HG03457 (cell line): ENCODE measurements around the gene UROC1.

Source experiments
- ATAC-seq: cut with Tn5 transposase; IDR thresholded peaks from one replicate; pipeline ENCODE4 v1.9.1; 2021; ENCODE audit warnings: moderate number of reproducible peaks; ENCODE audit not compliant: unreplicated experiment

Gene UROC1

GRCh38 chr3:126497956-126498355 lies 19.6 kb downstream of the UROC1 start:
- ATAC-seq, result no peak

GRCh38 chr3:126496894-126497850 lies 20.4 kb downstream of the UROC1 start:
- no peak for ATAC-seq

DNA sequence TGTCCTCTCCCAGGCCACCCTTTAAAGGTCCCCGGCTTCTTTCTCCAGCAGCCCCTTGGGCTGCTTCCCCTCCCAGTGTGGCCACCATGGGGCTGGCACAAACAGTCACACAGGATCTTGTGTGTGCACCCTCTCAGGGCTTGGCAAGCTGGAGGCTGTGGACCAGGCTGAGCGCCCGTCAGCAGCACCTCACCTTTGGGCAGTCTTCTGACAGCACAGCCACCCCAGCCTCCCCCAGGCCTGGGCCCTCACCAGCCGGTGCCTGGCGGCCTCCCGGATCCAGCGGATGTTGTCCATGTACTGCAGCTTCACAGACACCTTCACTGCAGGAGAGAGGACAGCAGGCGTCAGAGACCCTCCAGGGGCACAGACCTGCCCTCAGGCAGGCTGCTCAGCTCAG lies 21.8 kb downstream of the UROC1 start:
- ATAC-seq, result no peak

GRCh38 chr3:126494970-126495230 lies 22.7 kb downstream of the UROC1 start:
- ATAC-seq, result no peak

DNA sequence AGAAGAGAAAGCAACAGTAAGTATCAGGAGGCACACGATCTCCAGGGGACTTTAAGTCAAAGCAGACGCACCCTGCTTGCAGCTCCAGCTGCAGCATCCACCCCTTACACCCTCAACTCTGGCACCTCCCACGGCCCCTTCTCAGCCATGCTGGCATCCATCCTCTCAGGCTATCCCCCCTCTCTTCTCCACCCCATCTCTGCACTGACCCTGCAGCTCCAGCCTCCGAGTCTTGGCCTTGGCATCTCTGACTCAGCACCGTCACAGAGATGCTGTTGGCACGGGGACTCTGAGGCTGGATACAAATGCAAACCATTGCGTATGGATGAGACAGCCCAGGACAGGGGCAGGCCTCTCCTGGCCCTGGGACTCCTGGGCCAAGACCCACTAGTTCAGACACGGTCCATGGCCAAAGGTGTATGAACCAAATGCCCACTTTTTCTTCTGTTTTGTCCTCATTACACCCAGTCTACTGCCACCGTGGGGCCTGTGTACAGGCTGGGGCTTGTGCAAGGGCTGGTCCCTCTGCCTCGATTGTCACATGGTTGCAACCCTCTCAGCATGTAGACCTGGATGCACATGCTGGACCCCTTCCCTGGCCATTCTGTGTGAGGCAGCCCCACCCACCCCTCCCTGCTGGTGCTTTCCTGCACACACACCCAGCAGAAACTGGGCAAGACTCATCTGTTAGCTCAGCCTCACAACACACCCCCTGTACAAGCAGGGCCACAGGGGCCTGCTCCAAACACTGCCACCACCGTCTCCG lies 23.2 kb downstream of the UROC1 start:
- ATAC-seq, result no peak

- ATAC-seq, result no peak
Measured at GRCh38 chr3:126493739-126494138, 23.8 kb downstream of the UROC1 start.

GRCh38 chr3:126493051-126493450 lies 24.5 kb downstream of the UROC1 start:
- ATAC-seq, result no peak

- no peak for ATAC-seq
Measured at GRCh38 chr3:126491221-126492013, 26.2 kb downstream of the UROC1 start.

DNA sequence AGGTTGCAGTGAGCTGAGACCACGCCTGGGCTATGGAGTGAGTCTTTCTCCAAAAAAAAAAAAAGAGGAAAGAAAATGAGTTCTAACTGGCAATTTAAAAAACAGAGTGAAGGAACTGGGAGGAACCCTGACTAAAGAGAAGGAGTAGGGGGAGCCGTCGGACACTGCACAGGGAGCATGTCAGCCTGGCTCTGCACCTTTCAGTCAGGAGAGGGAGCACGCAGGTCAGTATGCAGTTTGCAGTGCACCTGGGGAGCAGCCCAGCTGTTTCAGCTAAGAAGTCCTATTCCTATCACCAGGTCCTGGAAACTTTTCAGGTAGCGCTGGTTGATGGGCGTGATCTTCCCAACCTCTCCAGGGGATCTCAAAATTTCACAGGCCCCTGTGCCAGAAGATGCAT lies 27.0 kb downstream of the UROC1 start:
- no peak for ATAC-seq

DNA sequence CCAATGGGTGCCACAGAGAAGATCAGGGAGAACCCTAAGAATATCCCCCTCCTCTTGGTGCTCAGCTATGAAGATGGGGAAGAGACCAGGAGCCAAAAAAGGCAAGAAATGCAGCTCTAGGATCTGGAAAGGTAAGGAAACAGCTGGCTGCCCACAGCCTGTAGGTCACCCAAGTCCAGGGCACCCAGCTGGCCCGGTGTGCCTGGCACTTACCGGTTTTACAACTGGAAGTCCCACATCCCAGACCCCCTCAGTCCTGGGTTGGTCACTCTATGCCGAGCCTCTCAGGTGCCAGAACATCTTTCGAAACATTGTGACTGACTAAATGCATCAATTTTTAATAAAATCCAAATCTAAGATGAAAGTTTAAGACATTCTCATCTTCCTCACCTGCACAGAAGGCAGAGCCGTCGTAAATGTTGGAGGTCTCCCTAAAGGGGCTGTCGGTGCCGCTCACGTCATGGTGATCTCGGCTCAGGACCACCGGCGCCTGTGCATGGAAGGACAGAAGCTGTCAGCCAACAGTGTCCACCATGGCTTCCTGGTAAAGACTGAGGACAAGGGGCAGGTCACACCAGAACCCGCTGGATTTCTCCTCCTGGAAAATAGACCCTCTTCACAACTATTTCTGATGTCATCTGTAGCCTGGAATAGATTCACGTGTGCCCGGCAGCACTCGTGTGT lies 28.5 kb downstream of the UROC1 start:
- no peak for ATAC-seq

DNA sequence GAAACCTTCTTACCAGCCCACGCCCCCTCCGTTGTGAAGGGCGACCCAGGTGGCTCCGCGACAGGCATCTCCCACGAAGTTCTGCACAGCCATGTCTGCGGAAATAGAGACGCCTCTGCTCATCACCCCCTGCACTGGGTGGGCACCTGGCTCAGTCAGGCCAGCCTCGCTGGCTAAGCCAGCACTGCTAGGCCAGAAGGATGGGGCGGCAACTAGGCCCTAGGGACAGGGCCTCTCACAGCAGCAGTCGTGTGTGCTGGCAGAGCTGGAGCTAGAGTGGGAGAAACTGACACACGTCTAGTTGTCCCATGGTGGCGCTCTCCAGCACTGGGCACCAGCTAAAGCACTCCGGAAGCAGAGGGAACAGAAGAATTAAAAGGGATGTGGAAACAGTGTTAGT lies 29.4 kb downstream of the UROC1 start:
- no peak for ATAC-seq

DNA sequence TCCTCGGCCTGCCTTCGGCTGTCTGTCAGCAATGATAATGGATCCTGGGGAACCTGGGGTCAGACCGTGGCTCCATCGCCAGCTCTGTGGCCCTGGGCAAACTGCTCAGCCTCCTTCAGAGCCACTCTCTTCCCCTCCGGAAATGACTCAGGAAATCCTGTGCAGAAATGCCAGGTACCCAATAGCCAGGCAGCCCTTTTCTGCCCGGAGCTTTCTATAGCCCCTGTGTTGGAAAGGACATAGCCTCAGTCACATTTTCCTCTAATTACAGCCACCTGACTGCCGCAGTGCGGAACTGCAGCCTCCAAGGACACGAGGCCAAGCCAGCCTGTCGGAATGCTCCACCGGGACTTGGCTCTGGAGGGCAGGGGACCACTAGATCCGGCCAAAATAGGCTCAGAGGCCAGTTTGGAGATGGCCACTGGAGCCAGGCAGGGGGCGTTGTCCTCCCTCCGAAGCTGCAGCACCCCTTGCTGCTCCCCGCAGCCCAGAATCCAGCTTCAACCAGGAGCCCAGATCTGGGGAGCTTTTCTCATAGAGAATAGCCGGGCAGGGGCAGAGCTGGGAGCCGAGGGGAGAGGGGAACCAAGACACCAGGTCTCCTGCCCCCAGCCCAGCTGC lies 30.3 kb downstream of the UROC1 start:
- ATAC-seq, result no peak

GRCh38 chr3:126486360-126486847 lies 31.2 kb downstream of the UROC1 start:
- ATAC-seq, result no peak

DNA sequence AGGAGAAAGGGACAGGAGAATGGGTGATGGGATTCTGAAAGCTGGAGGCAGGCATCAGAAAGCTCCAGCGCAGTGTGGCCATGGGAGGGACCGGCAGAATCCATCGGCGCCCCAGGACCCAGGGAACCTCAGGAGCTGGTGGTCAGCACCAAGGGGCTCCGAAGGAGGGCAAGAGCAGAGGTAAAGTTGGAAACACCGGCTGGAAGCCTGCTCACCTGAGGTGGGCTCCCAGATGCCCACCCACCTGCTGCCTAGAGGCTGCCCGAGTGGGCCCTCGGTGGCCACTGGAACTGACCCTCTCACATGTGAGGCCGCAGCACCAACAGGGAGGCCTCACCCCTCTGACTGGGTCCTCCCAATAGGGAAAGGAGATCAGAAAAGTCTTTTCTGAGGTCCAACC lies 31.6 kb downstream of the UROC1 start:
- ATAC-seq, result no peak

DNA sequence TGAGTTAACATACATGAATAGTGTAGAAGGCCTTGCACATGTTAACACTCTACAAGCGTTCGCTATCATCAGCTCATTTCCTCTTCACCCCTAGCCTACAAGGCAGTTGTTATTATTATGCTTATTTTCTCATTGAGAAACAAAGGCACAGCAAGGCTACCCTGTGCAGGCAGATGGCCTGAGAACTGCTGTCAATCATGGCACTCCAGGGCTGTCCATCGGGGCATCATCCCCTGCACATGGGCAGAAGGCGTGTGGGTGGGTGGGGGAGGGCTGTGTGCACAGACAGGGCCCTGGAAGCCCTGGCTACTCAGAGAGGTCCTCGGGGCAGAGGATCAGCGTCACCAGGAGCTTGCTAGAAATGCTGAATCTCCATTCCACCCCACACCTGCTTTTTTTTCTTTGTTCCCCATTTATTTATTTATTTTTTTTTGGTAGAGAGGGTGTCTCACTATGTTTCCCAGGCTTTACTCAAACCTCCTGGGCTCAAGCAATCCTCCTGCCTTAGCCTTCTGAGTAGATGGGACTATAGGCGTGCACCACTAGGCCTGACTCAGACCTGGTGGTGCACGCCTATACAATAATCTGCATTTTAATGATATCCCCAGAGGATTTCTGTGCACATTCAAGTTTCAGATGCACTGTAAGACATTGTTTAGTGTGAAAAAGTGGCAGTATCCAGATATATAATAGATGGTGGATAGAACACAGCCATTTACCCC lies 32.2 kb downstream of the UROC1 start:
- no peak for ATAC-seq

DNA sequence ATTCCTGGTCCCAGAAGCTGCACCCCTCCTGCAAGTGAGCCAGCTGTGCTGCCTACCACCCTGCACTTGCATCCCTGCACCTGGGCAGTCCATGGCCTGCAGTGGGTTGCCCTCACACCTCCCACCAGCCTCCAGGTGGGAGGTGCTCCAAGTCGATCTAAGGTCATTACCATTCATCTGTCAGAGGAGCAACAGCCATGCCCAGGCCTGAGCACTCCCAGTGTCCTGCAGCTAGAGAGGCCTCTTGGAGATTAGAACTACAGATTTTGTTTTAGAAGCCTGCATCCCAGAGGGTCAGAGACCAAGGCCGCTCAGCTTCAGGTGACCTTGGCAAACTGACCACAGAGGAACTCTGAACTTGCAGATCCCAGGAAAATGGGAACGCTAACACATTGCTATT lies 32.9 kb downstream of the UROC1 start:
- no peak for ATAC-seq

DNA sequence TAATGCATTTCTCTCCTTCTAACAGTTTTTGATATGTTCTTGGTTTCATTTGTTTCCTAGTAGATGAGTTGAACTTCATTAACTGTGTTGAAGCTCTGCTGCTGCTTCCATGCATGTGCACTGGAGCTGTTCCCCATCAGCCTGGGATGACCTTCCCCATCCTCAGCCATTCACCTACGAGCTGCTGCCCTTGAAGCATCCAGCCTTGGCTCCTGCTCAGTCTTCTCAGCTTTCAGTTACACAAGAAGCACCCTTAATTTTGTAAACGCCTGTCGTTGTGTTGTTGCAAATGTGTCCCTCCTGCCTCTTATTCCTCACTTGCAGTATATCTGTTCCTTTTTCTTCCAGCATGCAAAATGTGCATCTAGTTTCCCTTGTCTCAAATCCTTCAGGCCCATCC lies 33.4 kb downstream of the UROC1 start:
- no peak for ATAC-seq

- ATAC-seq, result no peak
Measured at GRCh38 chr3:126483321-126483761, 34.2 kb downstream of the UROC1 start.

- ATAC-seq, result no peak
Measured at GRCh38 chr3:126482503-126483255, 34.9 kb downstream of the UROC1 start.
